ENCODE results near the gene GNAO1. TPM values are rescaled to one million over a fixed set of nuclear protein-coding genes. Genes with fewer than 3 reads are reported as not detected.

Gene GNAO1
- polyA plus RNA-seq, 1 donor from 2014 or later, result 31.5 TPM

GRCh38 chr16:56246051-56246817 is 54.9 kb downstream of the GNAO1 start:
- Histone ChIP-seq H4K20me1 (ENCODE audit: insufficient read depth) (no peaks in the 10 kb centered on the region), H3K27ac (ENCODE audit: low read length) (no peak overlapping the region), H3K27me3 (ENCODE audit: insufficient read depth, low read depth, low read length) (no peaks in the 10 kb centered on the region), H3K9ac (ENCODE audit: low read length) (no peak overlapping the region), H3K36me3 (ENCODE audit: insufficient read depth, low read length) (no peaks in the 10 kb centered on the region), H2AFZ (ENCODE audit: low read depth, low read length) (no peak overlapping the region), H3K79me2 (replicated peaks; ENCODE audit: insufficient read depth, low read length) (peaks cover 2% of the 10 kb centered on the region), H3K4me3 (ENCODE audit: low read length) (no peak overlapping the region), H3K9me3 (ENCODE audit: low read length) (no peaks in the 10 kb centered on the region), H3K9me2 (ENCODE audit: insufficient read depth, low read length) (no peaks in the 10 kb centered on the region), H3K4me2 (ENCODE audit: low read length) (no peak overlapping the region), H3F3A (ENCODE audit: insufficient read depth, low read length, poor library complexity, severe bottlenecking) (no peaks in the 10 kb centered on the region)
- TF ChIP-seq SMC3 (conservative IDR thresholded peaks at IDR 0.05; ENCODE audit: poor library complexity) (no peak), EZH2 (IDR thresholded peaks at IDR 0.05; ENCODE audit: borderline replicate concordance, insufficient read depth, low read length, poor library complexity, severe bottlenecking) (no peak), CTCF (IDR thresholded peaks at IDR 0.05; ENCODE audit: poor library complexity, severe bottlenecking) (no peak)
- TF ChIP-seq, protein P1, sequence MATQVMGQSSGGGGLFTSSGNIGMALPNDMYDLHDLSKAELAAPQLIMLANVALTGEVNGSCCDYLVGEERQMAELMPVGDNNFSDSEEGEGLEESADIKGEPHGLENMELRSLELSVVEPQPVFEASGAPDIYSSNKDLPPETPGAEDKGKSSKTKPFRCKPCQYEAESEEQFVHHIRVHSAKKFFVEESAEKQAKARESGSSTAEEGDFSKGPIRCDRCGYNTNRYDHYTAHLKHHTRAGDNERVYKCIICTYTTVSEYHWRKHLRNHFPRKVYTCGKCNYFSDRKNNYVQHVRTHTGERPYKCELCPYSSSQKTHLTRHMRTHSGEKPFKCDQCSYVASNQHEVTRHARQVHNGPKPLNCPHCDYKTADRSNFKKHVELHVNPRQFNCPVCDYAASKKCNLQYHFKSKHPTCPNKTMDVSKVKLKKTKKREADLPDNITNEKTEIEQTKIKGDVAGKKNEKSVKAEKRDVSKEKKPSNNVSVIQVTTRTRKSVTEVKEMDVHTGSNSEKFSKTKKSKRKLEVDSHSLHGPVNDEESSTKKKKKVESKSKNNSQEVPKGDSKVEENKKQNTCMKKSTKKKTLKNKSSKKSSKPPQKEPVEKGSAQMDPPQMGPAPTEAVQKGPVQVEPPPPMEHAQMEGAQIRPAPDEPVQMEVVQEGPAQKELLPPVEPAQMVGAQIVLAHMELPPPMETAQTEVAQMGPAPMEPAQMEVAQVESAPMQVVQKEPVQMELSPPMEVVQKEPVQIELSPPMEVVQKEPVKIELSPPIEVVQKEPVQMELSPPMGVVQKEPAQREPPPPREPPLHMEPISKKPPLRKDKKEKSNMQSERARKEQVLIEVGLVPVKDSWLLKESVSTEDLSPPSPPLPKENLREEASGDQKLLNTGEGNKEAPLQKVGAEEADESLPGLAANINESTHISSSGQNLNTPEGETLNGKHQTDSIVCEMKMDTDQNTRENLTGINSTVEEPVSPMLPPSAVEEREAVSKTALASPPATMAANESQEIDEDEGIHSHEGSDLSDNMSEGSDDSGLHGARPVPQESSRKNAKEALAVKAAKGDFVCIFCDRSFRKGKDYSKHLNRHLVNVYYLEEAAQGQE (IDR thresholded peaks at IDR 0.05; ENCODE audit: borderline replicate concordance), result no peak

- Histone ChIP-seq H4K20me1 (ENCODE audit: insufficient read depth) (no peaks in the 10 kb centered on the region), H3K79me2 (replicated peaks; ENCODE audit: insufficient read depth, low read length) (peaks cover 2% of the 10 kb centered on the region), H3K27ac (ENCODE audit: low read length) (no peak overlapping the region), H3K9me3 (ENCODE audit: low read length) (no peaks in the 10 kb centered on the region), H3K36me3 (ENCODE audit: insufficient read depth, low read length) (no peaks in the 10 kb centered on the region), H3K27me3 (ENCODE audit: insufficient read depth, low read depth, low read length) (no peaks in the 10 kb centered on the region), H3K4me3 (ENCODE audit: low read length) (no peak overlapping the region), H3F3A (ENCODE audit: insufficient read depth, low read length, poor library complexity, severe bottlenecking) (no peaks in the 10 kb centered on the region), H3K9ac (ENCODE audit: low read length) (no peak overlapping the region), H3K4me2 (ENCODE audit: low read length) (no peak overlapping the region), H3K9me2 (ENCODE audit: insufficient read depth, low read length) (no peaks in the 10 kb centered on the region), H2AFZ (ENCODE audit: low read depth, low read length) (no peak overlapping the region)
- TF ChIP-seq EZH2 (IDR thresholded peaks at IDR 0.05; ENCODE audit: borderline replicate concordance, insufficient read depth, low read length, poor library complexity, severe bottlenecking) (no peak), POLR2AphosphoS5 (IDR thresholded peaks at IDR 0.05) (no peak)
Observed at GRCh38 chr16:56247018-56247417, 55.7 kb downstream of the GNAO1 start.

- Histone ChIP-seq H3K27ac (ENCODE audit: low read length) (no peak overlapping the region), H2AFZ (ENCODE audit: low read depth, low read length) (no peak overlapping the region), H3K36me3 (ENCODE audit: insufficient read depth, low read length) (no peaks in the 10 kb centered on the region), H3K4me3 (ENCODE audit: low read length) (no peak overlapping the region), H3K4me2 (ENCODE audit: low read length) (no peak overlapping the region), H4K20me1 (ENCODE audit: insufficient read depth) (no peaks in the 10 kb centered on the region), H3F3A (ENCODE audit: insufficient read depth, low read length, poor library complexity, severe bottlenecking) (no peaks in the 10 kb centered on the region), H3K9ac (ENCODE audit: low read length) (no peak overlapping the region), H3K9me2 (ENCODE audit: insufficient read depth, low read length) (no peaks in the 10 kb centered on the region), H3K9me3 (ENCODE audit: low read length) (no peaks in the 10 kb centered on the region), H3K27me3 (ENCODE audit: insufficient read depth, low read depth, low read length) (no peaks in the 10 kb centered on the region), H3K79me2 (replicated peaks; ENCODE audit: insufficient read depth, low read length) (peaks cover 2% of the 10 kb centered on the region)
- no peak for TF ChIP-seq EZH2 (IDR thresholded peaks at IDR 0.05; ENCODE audit: borderline replicate concordance, insufficient read depth, low read length, poor library complexity, severe bottlenecking)
- no peak for TF ChIP-seq EP300 (conservative IDR thresholded peaks at IDR 0.05; ENCODE audit: poor library complexity, severe bottlenecking)
- no peak for TF ChIP-seq POLR2AphosphoS5 (IDR thresholded peaks at IDR 0.05)
- no peak for TF ChIP-seq RAD21 (conservative IDR thresholded peaks at IDR 0.05)
- no peak for TF ChIP-seq TAF1 (IDR thresholded peaks at IDR 0.05; ENCODE audit: low read depth)
- TF ChIP-seq, protein P1 (IDR thresholded peaks at IDR 0.05; ENCODE audit: borderline replicate concordance), result no peak
- TF ChIP-seq SMC3 (conservative IDR thresholded peaks at IDR 0.05; ENCODE audit: poor library complexity), result no peak
- TF ChIP-seq CTCF (IDR thresholded peaks at IDR 0.05; ENCODE audit: poor library complexity, severe bottlenecking), result no peak
- no peak for TF ChIP-seq MXI1 (conservative IDR thresholded peaks at IDR 0.05; ENCODE audit: poor library complexity, severe bottlenecking)
Observed at GRCh38 chr16:56247808-56248207, 56.5 kb downstream of the GNAO1 start.
